ENCODE measurements around the gene NBPF3.

DNA sequence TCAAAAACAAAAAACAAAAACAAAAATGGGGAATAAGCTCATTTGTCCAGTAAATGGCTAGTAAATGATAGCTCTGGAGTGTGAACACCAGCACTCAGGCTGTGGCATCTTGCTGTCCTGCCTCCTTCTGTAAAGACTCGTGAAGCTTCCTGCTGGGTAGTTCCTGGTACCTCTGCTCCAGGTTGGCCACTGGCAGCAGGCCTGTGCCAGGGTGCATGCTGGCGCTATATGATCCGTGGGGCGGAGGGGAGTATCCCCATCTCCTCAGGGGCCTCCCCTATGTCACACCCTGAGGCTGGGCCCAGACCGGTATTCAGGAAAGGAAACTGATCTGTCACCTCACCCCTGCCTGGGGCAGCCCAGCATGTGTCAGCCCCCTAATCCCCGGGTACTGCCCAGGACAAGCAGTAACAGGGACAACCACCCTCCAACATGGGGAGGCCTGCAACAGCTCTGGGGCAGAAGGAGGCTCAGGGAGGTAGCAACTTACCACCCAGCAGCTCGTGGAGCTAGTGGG is 83.4 kb downstream of the NBPF3 start:
- no peak for TF ChIP-seq CTCF (conservative IDR thresholded peaks at IDR 0.05; ENCODE audit: low read depth in 2 of 2)
- no peak for TF ChIP-seq REST (IDR thresholded peaks at IDR 0.05; ENCODE audit: unreplicated experiment)
- no peak for TF ChIP-seq JUNB (IDR thresholded peaks at IDR 0.05; ENCODE audit: unreplicated experiment)
- no peak for TF ChIP-seq POLR2AphosphoS5 (IDR thresholded peaks at IDR 0.05; ENCODE audit: low read depth)
- no peak for TF ChIP-seq EZH2 (IDR thresholded peaks at IDR 0.05; ENCODE audit: low read depth, unreplicated experiment)
- no peak for TF ChIP-seq EZH2phosphoT487 (IDR thresholded peaks at IDR 0.05; ENCODE audit: unreplicated experiment)
- TF ChIP-seq CREB1 (CRISPR knock-in tag; IDR thresholded peaks at IDR 0.05; ENCODE audit: low read depth) = no peak
- TF ChIP-seq, protein P1, sequence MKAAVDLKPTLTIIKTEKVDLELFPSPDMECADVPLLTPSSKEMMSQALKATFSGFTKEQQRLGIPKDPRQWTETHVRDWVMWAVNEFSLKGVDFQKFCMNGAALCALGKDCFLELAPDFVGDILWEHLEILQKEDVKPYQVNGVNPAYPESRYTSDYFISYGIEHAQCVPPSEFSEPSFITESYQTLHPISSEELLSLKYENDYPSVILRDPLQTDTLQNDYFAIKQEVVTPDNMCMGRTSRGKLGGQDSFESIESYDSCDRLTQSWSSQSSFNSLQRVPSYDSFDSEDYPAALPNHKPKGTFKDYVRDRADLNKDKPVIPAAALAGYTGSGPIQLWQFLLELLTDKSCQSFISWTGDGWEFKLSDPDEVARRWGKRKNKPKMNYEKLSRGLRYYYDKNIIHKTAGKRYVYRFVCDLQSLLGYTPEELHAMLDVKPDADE (IDR thresholded peaks at IDR 0.05) = no peak
- TF ChIP-seq STAT1 (IDR thresholded peaks at IDR 0.05; ENCODE audit: unreplicated experiment) = no peak
- TF ChIP-seq ZNF462 (CRISPR knock-in tag; IDR thresholded peaks at IDR 0.05) = no peak
- no peak for TF ChIP-seq ZNF114 (CRISPR knock-in tag; IDR thresholded peaks at IDR 0.05)
